Fibroblast of skin of left biceps (primary cell): ENCODE data around the gene MRPL3.
A peak's percentile ranks its signal among the peaks of the same experiment; 100 is the strongest.

Experiments
- DNase-seq, 2 experiments: peaks; one replicate each; pipeline ENCODE4 v3.0.0-alpha.2; 2013; ENCODE audit warnings: low read depth in 2 of 2

The MRPL3 gene

DNA sequence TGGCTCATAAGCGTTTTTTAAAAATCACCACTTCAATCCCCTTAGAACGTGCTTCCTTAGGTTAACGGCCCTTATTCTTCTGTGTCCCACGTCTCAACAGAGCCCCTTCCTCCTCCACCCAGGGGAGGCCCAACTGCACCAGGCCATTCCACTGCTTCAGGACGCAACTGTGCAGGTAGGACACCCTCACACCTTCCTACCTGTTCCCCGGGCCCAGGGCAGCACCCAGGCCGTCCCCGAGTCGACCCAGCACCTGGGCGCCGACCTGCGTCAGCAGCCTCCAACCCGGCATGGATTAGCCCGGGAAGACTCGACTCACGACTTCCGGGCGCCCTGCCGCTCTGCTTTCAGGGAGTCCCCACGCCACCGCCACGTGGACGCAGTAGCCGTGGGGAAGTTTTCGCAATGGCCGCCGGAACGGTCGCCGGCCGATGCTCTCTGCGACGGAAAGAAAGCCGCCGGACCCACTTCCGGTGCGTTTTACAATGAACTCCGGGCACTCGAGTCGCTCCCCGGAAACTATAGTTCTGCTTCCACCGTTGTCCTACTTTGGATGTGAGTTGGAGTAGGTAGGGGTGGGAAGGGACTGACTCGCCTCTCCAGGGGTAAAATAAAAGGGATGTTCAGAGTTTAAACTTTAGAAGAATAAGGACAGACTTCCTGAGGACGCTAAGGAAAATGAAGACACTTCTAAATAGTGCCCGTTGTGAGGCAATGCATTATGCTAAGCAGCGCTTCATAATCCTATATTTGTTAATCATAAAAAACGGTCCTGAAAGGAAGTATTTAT lies at the start of gene MRPL3:
MRPL3 (minus strand) TSS at position 442 of the 790 bp plus-strand sequence; CDS start at position 292, 150 bp downstream.
- peak; percentile 73 to 76 for DNase-seq

GRCh38 chr3:131551761-131552160 lies 49.0 kb upstream of the MRPL3 start:
- DNase-seq = no peak

DNA sequence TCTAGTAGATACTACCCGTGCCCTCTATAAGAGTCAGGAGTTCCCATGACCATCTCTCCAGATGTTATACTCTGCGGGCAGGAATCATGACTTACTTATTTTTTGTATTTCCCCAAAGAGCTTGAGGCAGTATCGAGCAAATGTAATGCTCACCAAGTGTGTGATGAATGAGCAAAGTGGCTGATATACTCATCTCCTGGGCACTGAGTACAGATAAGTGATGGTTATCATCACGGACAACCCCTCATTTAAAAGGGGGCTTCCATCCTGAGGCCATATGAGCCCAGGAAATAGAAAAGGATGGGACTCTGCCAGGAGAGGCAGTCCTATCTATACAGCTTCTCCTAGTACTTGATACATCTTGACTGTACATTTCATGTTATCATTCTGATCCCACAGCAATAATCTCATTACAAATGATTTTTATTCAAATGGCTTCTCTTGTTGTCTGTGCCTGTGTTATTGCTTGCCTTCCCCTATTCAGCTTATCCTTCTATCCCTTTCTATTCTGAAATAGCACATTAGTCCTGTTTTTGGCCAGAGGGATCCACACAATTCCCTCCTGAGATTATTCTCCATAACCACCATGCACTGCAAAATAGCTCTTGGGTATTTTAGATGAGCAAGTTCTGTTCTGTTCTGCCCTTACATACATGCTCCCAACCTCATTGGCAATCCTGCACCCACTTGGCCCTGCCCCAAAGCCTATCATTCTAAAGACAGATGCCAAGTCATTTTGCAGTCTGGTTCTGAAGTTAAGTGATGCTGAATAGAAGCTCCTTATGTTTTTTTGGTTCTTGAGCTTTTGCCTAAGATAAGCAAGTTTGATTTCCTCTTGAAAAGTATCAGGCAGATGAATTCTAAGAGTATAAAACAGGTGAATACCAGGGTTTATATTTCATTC lies 48.0 kb upstream of the MRPL3 start:
- DNase-seq = no peak

GRCh38 chr3:131549340-131549739 lies 46.6 kb upstream of the MRPL3 start:
- no peak for DNase-seq

DNA sequence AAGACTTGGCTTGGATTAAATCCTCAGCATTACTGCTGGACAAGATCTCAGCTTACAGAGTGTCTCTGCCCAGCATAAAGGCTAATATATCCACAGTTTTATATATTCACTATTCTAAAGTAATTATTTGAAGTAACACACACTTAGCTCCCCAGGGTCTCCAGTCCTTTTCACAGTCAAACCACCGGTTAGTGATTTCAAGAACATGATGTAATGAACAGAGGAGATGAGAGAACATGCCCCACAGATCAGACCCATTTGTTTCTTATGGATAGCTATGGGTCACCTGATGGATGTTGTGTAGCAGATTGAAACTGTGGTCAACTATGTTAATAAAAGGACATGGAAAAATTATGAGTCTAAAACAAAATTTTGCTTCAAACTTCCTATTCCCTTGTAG lies 44.8 kb upstream of the MRPL3 start:
- DNase-seq = no peak

- no peak for DNase-seq
Measured at GRCh38 chr3:131546441-131546840, 43.7 kb upstream of the MRPL3 start.

DNA sequence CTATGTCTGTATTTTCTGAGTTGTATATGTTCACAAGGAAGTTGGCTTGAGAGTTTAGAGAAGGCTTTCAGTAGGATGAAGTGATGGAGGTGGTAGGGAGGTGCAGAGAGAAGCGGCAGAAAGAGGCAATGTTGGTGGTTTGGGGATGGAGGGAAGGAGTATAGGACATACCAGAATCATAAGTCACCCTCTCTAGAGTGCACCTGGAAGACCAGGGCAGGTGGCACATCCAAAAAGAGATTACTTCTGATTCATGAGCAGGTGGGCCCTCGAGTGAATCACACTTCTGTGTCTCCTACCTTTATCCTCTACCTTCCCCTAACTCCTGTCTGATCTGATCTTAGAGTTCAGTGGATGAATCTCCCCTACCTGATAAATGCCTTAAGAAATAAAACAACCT lies 41.8 kb upstream of the MRPL3 start:
- DNase-seq = no peak

DNA sequence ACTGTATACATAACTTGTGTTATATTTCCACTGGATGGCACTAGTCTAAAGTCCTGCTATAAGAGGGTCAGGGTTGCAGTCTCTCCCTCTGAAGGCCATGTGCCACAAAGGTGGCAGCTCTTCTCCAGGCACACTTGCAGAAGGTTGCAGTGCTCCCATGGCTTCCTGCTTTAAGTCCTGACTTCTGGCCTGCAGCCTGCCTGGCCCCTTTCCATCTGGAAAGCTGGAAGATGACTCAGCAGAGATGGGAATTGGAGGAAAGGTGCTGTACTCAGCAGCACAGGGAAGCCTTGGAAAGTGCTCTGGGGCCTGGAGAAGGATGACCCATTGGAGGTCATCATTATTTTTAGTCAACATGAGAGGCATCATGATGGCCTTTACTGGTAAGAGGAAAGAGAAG lies 40.9 kb upstream of the MRPL3 start:
- DNase-seq = peak; percentile 67 to 68

- DNase-seq = no peak
Measured at GRCh38 chr3:131541288-131541687, 38.5 kb upstream of the MRPL3 start.

- no peak for DNase-seq
Measured at GRCh38 chr3:131540821-131541220, 38.0 kb upstream of the MRPL3 start.

DNA sequence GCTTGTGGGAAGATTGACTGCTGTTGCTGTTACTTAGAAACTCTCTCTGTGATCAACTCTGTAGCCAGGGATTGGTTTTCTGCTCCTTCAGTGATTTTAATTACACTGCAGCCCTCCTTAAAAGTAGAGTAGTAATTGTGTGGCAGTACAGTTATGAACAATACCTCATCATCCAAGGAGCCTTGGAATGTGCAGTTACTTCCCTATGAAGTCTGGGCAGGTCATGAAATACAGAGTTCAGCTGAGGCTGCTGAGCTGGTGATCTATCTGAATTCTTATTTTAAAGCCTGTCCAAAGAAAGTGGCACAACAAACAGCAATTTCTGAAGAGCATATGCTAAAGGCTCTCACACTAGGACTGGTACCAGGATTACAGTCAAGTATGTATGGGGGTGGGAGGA lies 37.4 kb upstream of the MRPL3 start:
- DNase-seq = no peak

- DNase-seq = no peak
Measured at GRCh38 chr3:131538968-131539367, 36.2 kb upstream of the MRPL3 start.

DNA sequence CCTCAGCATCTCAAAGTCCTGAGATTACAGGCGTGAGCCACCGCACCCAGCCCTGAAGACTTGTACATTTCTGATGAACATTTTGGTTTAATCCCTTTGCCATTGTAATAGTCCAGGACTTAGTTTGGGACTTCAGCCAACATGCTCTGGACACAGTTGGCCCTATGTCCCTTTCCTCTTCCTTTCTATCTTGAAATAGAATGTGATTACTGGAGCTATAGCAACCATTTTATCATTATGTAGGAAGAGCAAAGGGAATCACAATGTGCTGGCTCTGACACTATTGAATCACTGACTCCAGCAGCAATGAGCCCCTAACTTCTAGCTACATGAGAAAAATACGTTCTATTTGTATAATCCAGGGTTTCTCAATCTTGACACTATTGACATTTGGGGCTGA lies 34.8 kb upstream of the MRPL3 start:
- DNase-seq = no peak

DNA sequence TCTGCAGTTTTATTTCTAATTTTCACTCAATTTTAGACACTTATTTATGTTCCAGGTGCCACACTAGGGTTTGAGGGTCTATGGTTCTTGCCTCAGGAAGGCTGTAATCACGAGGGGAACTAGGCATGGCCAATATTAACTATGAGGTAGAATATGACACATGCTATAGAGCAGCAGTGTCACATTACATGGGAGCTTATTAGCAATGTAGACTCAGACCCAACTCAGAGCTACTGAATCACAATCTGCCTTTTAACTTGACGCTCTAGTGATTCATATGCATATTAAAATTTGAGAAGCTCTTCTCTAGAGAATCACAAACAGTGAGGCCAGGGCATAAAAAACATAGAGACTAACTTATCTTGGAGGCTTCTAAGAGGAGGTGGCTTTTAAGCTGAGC lies 32.8 kb upstream of the MRPL3 start:
- peak; percentile 8 to 22 for DNase-seq

DNA sequence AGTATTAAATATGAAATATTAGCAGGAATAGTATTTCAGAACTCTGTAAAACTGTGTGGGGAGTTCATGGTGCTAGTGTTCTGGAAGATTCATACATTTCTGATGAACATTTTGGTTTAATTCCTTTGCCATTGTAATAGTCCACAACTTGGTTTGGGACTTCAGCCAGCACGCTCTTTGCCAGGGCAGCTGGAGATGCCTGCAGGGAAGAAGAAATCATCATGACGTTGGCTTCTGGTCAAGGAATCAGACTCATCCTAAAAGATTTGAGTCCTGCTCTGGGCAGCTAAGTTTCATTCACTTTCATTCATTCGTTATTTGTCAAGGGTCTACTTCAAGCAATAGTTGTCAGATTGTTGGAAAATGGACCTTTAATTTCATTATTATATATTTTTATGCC lies 32.4 kb upstream of the MRPL3 start:
- no peak for DNase-seq

- no peak for DNase-seq
Measured at GRCh38 chr3:131532645-131533044, 29.9 kb upstream of the MRPL3 start.

DNA sequence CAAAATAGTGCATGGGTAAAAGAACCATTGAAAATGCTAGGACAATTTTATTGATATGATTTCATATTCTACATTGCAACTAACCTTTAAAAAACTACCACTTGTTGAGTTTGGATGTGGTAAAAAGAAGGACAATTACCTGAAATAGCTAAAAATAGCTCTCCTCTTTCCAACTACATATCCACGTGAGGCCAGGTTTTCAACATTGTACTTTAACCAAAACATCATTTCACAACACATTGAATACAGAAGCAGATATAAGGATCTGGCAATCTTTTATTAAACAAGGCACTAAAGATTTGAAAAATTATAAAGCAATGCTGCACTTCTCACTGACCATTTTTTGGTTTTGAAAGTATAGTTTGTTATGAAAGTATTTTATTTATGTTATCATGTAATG lies 28.1 kb upstream of the MRPL3 start:
- DNase-seq = no peak

DNA sequence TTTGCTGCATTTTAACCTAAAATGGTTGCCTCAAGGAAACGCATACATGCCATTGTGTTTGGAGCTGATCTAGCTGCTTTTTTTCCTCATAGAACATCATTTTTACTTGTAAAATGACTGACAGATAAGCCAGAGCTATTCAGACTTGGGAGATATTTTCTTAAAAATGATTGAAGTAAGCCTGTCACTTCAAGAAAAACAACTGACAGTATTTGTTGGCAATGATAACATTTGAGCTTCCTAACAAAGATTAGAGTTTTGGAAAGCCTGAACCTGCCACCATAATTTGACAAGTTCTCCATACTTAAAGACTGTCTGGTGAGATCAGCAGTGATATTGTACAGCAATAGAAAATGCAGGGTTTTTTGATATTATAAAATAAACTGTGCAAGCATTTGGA lies 27.6 kb upstream of the MRPL3 start:
- no peak for DNase-seq

DNA sequence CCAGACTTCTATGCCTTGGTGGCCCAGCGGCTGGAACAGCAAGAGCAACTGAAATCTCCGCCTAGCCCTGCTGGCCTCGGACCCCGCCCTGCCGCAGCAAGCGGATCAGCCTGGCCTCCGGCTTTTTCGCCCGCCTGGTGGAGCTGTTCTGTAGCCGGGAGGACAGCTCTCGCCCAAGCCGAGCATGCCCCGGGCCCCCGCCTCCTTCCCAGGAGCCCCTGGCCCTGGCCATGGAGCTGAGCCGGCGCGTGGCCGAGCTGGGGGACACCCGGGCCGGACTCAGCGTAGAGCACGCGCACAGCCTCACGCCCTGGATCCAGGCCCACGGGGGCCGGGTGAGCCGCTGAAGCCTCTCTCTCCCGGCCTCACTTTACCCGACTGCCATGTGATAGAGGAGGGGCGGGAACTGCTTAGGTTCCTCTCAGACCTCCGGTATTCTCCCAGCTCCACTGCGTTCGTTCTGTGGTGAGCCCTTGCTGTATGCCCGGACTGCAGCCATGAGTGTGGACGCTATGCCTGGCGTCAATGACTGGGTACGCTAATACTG lies 24.1 kb upstream of the MRPL3 start:
- DNase-seq = peak in 1 of 2 experiments; percentile 30

DNA sequence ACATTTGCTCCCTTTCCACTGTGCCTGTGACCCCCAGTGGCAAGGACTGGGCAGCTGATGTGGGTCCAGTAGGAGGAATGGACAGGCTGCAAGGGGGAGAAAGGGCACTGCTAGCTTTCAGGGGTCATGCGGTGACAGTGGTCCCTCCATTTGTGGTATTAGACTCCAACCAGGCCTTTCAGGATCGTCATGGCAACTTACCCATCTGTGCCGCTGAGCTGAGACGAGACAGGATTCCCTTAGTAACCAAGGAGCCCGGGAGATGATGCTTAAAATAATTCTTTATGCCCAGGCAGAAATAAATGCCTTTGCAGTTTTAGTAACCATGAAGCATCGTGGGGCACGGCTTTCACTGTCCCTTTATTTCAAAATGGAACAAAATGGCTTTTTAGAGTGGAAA lies 15.9 kb upstream of the MRPL3 start:
- DNase-seq = no peak

DNA sequence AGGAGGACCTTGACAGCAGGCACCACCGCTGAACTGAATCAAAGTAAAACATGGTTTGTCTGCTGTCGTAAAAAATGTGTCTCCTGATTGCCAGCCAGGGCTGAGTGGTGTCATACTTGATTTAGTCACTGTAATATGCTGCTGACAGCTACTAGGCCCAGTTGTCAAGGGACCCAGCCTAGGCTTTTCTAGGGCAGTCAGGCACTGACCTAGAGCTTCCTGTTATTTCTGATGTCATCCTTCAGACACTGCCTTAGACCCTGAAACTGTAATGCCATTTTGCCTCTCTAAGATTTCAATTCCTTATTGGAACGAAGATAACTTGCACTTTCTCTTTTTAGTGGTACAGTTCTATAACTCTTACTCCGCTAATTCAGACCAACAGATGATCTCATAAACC lies 2.6 kb upstream of the MRPL3 start:
- DNase-seq = no peak

DNA sequence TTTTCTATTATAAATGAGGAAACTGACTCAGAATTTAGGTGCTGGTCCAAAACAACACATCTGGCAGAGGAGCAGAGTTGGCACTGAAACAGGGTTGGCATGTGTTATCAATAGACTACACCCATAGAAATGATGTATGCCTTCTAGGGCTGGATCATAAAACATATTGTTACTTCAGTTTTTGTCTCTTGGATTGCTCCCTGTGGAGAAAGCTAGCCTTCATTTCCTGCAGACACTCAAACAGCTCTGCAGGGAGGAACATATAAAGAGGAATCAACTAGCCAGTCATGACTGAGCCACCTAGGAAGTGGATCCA lies 507 bp upstream of the MRPL3 start:
- DNase-seq = peak; percentile 10 to 16

DNA sequence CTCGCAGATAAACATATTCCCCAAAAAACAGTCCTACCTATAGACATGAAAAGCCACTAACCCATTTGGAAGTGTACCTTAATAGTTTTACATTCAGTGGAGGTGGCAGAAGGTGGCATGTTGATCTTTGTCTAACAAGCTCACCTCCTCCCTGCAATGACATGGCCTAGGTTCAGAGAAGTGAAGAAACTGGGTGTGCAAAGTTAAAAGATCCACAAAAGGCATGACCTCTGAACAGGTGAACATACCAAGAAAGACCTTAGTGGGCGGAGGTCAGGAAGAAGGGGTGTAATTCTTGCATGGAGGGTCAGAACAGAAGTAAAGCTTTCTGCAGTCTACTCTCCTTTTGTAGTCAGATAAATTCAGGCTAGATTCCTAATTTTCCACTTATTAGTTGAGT lies 822 bp downstream of the MRPL3 start:
- DNase-seq = no peak
